ENCODE results near the gene RNF111.

DNA sequence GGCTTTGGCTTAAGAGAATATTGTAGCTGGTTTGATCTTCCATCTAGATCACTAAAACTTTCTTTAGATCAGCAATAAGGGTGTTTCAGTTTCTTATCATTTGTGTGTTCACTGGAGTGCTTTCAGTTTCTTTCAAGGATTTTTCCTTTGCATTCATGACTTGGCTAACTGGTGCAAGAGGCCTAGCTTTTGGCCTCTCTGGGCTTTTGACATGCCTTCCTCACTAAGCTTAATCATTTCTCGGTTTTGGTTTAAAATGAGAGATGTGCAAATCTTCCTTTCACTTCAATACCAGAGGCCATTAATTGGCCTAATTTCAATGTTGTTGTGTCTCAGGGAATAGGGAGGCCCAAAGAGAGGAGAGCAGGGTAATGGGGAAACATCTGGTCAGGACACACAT lies 87.1 kb downstream of the RNF111 start:
- TF ChIP-seq, protein P1, sequence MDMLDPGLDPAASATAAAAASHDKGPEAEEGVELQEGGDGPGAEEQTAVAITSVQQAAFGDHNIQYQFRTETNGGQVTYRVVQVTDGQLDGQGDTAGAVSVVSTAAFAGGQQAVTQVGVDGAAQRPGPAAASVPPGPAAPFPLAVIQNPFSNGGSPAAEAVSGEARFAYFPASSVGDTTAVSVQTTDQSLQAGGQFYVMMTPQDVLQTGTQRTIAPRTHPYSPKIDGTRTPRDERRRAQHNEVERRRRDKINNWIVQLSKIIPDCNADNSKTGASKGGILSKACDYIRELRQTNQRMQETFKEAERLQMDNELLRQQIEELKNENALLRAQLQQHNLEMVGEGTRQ (IDR thresholded peaks at IDR 0.05; ENCODE audit: borderline replicate concordance, low read depth, low read length), result no peak
- TF ChIP-seq, protein P2, sequence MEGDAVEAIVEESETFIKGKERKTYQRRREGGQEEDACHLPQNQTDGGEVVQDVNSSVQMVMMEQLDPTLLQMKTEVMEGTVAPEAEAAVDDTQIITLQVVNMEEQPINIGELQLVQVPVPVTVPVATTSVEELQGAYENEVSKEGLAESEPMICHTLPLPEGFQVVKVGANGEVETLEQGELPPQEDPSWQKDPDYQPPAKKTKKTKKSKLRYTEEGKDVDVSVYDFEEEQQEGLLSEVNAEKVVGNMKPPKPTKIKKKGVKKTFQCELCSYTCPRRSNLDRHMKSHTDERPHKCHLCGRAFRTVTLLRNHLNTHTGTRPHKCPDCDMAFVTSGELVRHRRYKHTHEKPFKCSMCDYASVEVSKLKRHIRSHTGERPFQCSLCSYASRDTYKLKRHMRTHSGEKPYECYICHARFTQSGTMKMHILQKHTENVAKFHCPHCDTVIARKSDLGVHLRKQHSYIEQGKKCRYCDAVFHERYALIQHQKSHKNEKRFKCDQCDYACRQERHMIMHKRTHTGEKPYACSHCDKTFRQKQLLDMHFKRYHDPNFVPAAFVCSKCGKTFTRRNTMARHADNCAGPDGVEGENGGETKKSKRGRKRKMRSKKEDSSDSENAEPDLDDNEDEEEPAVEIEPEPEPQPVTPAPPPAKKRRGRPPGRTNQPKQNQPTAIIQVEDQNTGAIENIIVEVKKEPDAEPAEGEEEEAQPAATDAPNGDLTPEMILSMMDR (IDR thresholded peaks at IDR 0.05 in 2 of 3, conservative IDR thresholded peaks at IDR 0.05 in 1 of 3; ENCODE audit: control insufficient read depth in 2 of 3, extremely low read depth in 1 of 3, insufficient read depth in 1 of 3, low read depth in 3 of 3, low read length in 3 of 3), result no peak
- TF ChIP-seq, protein P3, sequence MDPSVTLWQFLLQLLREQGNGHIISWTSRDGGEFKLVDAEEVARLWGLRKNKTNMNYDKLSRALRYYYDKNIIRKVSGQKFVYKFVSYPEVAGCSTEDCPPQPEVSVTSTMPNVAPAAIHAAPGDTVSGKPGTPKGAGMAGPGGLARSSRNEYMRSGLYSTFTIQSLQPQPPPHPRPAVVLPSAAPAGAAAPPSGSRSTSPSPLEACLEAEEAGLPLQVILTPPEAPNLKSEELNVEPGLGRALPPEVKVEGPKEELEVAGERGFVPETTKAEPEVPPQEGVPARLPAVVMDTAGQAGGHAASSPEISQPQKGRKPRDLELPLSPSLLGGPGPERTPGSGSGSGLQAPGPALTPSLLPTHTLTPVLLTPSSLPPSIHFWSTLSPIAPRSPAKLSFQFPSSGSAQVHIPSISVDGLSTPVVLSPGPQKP (IDR thresholded peaks at IDR 0.05; ENCODE audit: low read depth, low read length), result no peak
- TF ChIP-seq CEBPB (IDR thresholded peaks at IDR 0.05; ENCODE audit: borderline replicate concordance in 1 of 2, low read depth in 2 of 2, low read length in 2 of 2) (no peak), SRF (IDR thresholded peaks at IDR 0.05; ENCODE audit: low read depth in 2 of 2, low read length in 2 of 2) (no peak), CHD4 (IDR thresholded peaks at IDR 0.05) (no peak), POLR2AphosphoS5 (IDR thresholded peaks at IDR 0.05; ENCODE audit: low read length) (no peak), EZH2 (IDR thresholded peaks at IDR 0.05; ENCODE audit: borderline replicate concordance, control insufficient read depth, low read depth, low read length) (no peak), POLR2A (IDR thresholded peaks at IDR 0.05; ENCODE audit: low read depth, low read length) (no peak)
- TF ChIP-seq, protein P4, sequence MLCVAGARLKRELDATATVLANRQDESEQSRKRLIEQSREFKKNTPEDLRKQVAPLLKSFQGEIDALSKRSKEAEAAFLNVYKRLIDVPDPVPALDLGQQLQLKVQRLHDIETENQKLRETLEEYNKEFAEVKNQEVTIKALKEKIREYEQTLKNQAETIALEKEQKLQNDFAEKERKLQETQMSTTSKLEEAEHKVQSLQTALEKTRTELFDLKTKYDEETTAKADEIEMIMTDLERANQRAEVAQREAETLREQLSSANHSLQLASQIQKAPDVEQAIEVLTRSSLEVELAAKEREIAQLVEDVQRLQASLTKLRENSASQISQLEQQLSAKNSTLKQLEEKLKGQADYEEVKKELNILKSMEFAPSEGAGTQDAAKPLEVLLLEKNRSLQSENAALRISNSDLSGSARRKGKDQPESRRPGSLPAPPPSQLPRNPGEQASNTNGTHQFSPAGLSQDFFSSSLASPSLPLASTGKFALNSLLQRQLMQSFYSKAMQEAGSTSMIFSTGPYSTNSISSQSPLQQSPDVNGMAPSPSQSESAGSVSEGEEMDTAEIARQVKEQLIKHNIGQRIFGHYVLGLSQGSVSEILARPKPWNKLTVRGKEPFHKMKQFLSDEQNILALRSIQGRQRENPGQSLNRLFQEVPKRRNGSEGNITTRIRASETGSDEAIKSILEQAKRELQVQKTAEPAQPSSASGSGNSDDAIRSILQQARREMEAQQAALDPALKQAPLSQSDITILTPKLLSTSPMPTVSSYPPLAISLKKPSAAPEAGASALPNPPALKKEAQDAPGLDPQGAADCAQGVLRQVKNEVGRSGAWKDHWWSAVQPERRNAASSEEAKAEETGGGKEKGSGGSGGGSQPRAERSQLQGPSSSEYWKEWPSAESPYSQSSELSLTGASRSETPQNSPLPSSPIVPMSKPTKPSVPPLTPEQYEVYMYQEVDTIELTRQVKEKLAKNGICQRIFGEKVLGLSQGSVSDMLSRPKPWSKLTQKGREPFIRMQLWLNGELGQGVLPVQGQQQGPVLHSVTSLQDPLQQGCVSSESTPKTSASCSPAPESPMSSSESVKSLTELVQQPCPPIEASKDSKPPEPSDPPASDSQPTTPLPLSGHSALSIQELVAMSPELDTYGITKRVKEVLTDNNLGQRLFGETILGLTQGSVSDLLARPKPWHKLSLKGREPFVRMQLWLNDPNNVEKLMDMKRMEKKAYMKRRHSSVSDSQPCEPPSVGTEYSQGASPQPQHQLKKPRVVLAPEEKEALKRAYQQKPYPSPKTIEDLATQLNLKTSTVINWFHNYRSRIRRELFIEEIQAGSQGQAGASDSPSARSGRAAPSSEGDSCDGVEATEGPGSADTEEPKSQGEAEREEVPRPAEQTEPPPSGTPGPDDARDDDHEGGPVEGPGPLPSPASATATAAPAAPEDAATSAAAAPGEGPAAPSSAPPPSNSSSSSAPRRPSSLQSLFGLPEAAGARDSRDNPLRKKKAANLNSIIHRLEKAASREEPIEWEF (IDR thresholded peaks at IDR 0.05; ENCODE audit: insufficient replicate concordance, low read depth, low read length), result no peak
- TF ChIP-seq, protein P5, sequence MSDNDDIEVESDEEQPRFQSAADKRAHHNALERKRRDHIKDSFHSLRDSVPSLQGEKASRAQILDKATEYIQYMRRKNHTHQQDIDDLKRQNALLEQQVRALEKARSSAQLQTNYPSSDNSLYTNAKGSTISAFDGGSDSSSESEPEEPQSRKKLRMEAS (IDR thresholded peaks at IDR 0.05; ENCODE audit: low read depth, low read length), result no peak

Measured in GM12878 (cell line).